K562 (cell line): ENCODE results near the gene OR2J3. TPM values are rescaled to one million over a fixed set of nuclear protein-coding genes. Genes with fewer than 3 reads are reported as not detected.

Source experiments
- ATAC-seq: fragments of 200-7000 bp; cut with Tn5 transposase; 3 replicates; pipeline ENCODE4 v1.9.1; 2020; ENCODE audit warnings: moderate library complexity
- BruUV-seq: library from RNA; stranded (reverse); fragments of 400-500 nt; replicated peaks from 2 replicates; lab custom pipeline; 2021; lab: Mats Ljungman, UMichigan
- CTCF ChIA-PET: fragments of 300-600 bp; formaldehyde crosslinking; extraction: SDS; loops from one replicate; lab custom pipeline; 2021; ENCODE audit warnings: low intra/inter-chr PET ratio; lab: Yijun Ruan, JAX
- POLR2A ChIA-PET: fragments of 300-600, 350-650 bp; sonication (Branson Sonifier 250); formaldehyde crosslinking; extraction: SDS; loops from one replicate; lab custom pipeline; 2021; ENCODE audit warnings: antibody characterized with exemption, inconsistent platforms; lab: Yijun Ruan, JAX
- DNase-seq, 4 experiments: peaks; one replicate each; pipeline versions ENCODE4 v3.0.0 to v3.0.0-alpha.2; 2011 to 2018; ENCODE audit warnings: low spot score in 3 of 4, mixed read lengths in 3 of 4; ENCODE audit errors: extremely low read depth in 1 of 4
- FAIRE-seq: peaks from 2 replicates; lab custom pipeline; 2011; peaks lifted over from hg19 to GRCh38; lab: Jason Lieb, UNC
- H2AFZ ChIP-seq: 2 replicates; pipeline ENCODE4 v1.6.0; 2011; ENCODE audit warnings: low read depth, low read length, control low read depth, inconsistent platforms
- H3K27ac ChIP-seq: fragments of 200-600 bp; 3 replicates; pipeline ENCODE4 v1.8.0; 2011; ENCODE audit warnings: low read depth, mild to moderate bottlenecking, control low read depth, inconsistent platforms, low read length, moderate library complexity, mixed read lengths; ENCODE audit errors: extremely low read depth
- H3K27me3 ChIP-seq, 2 experiments: fragments of 300-600 bp in 1 of 2; 2 replicates in 1 of 2; 3 replicates in 1 of 2; pipeline versions ENCODE4 v1.6.0 to v1.8.0; 2011; ENCODE audit warnings: inconsistent platforms in 2 of 2, low read length in 2 of 2, mild to moderate bottlenecking in 1 of 2, mixed read lengths in 1 of 2, moderate library complexity in 1 of 2; ENCODE audit not compliant: control insufficient read depth in 2 of 2, insufficient read depth in 2 of 2
- H3K36me3 ChIP-seq: fragments of 300-600 bp; 3 replicates; pipeline ENCODE4 v1.8.0; 2011; ENCODE audit warnings: mild to moderate bottlenecking, low read length, inconsistent platforms; ENCODE audit not compliant: control insufficient read depth, insufficient read depth
- H3K4me1 ChIP-seq, 2 experiments: fragments of 200-600 bp in 1 of 2; replicated peaks in 1 of 2; 2 replicates in 1 of 2; 3 replicates in 1 of 2; pipeline versions ENCODE4 v1.5.1 to v1.8.0; 2011; ENCODE audit warnings: inconsistent platforms in 2 of 2, low read length in 2 of 2, mild to moderate bottlenecking in 1 of 2, mixed read lengths in 1 of 2, moderate library complexity in 1 of 2; ENCODE audit not compliant: control insufficient read depth in 2 of 2, insufficient read depth in 2 of 2
- H3K4me2 ChIP-seq: 2 replicates; pipeline ENCODE4 v1.6.1; 2011; ENCODE audit warnings: low read length, control low read depth, inconsistent platforms, mixed read lengths; ENCODE audit not compliant: insufficient read depth
- H3K4me3 ChIP-seq: fragments of 200-600 bp; sonication (generic), shearing (Covaris generic); 2 replicates; pipeline ENCODE4 v1.5.1; 2016; ENCODE audit warnings: control low read depth, inconsistent platforms
- H3K79me2 ChIP-seq: fragments of 200-600 bp; 3 replicates; pipeline ENCODE4 v1.8.0; 2011; ENCODE audit warnings: low read length, inconsistent platforms; ENCODE audit not compliant: control insufficient read depth, insufficient read depth
- H3K9ac ChIP-seq, 2 experiments: 2 replicates each; pipeline versions ENCODE4 v1.6.0 to v1.6.1; 2011; ENCODE audit warnings: low read depth in 2 of 2, low read length in 2 of 2, control low read depth in 1 of 2, inconsistent platforms in 1 of 2, mild to moderate bottlenecking in 1 of 2, mixed read lengths in 1 of 2; ENCODE audit not compliant: insufficient read depth in 1 of 2
- H3K9me1 ChIP-seq: one replicate; pipeline ENCODE4 v1.6.0; 2011; ENCODE audit warnings: inconsistent platforms, mild to moderate bottlenecking, low read length, moderate library complexity; ENCODE audit not compliant: control insufficient read depth, insufficient read depth
- H3K9me3 ChIP-seq: replicated peaks from 2 replicates; pipeline ENCODE4 v1.5.1; 2011; ENCODE audit warnings: low read depth, low read length, inconsistent platforms; ENCODE audit not compliant: control insufficient read depth, insufficient read depth
- H4K20me1 ChIP-seq: replicated peaks from 2 replicates; pipeline ENCODE4 v1.6.1; 2011; ENCODE audit warnings: low read length, inconsistent platforms, mixed read lengths; ENCODE audit not compliant: control insufficient read depth, insufficient read depth
- ESRRA ChIP-seq: fragments of 450-650 bp; IDR thresholded peaks from 2 replicates; pipeline ENCODE4 v1.6.1; 2014; ENCODE audit warnings: low read depth, mild to moderate bottlenecking, moderate library complexity, borderline replicate concordance
- HCFC1 ChIP-seq: IDR thresholded peaks from 2 replicates; pipeline ENCODE4 v1.6.1; 2012; ENCODE audit warnings: low read depth, low read length, improper control_type of control experiment
- IRF9 ChIP-seq: fragments of 450-650 bp; IDR thresholded peaks from 2 replicates; pipeline ENCODE4 v1.6.1; 2016; ENCODE audit warnings: missing biosample characterization, missing genetic modification characterization
- MEF2A ChIP-seq: IDR thresholded peaks from 2 replicates; pipeline ENCODE4 v1.6.1; 2011; ENCODE audit warnings: low read depth, mild to moderate bottlenecking, low read length, moderate library complexity; ENCODE audit not compliant: control insufficient read depth
- MXD1 ChIP-seq: fragments of 250-450 bp; sonication (Bioruptor Pico); IDR thresholded peaks from 2 replicates; pipeline ENCODE4 v1.8.0; 2021; ENCODE audit warnings: borderline replicate concordance, mild to moderate bottlenecking, moderate library complexity; ENCODE audit not compliant: poor library complexity, severe bottlenecking
- NFRKB ChIP-seq: fragments of 450-650 bp; IDR thresholded peaks from 2 replicates; pipeline ENCODE4 v1.6.1; 2016; ENCODE audit warnings: low read depth
- NUFIP1 ChIP-seq: fragments of 450-650 bp; IDR thresholded peaks from 2 replicates; pipeline ENCODE4 v1.6.1; 2018; ENCODE audit not compliant: partially characterized antibody
- RAD21 ChIP-seq, 2 experiments: fragments of 250-450 bp in 1 of 2; fragments of 450-650 bp in 1 of 2; sonication (Bioruptor Pico) in 1 of 2; formaldehyde crosslinking in 1 of 2; IDR thresholded peaks in 1 of 2; conservative IDR thresholded peaks in 1 of 2; 2 replicates each; pipeline versions ENCODE4 v1.4.0 to v1.8.0; 2020 to 2022; ENCODE audit warnings: mild to moderate bottlenecking in 2 of 2, moderate library complexity in 1 of 2
- RAD51 ChIP-seq: fragments of 450-650 bp; IDR thresholded peaks from 2 replicates; pipeline ENCODE4 v1.7.1; 2016; ENCODE audit warnings: low read depth, mild to moderate bottlenecking, borderline replicate concordance
- RBM34 ChIP-seq: fragments of 200-400 bp; formaldehyde crosslinking; IDR thresholded peaks from 2 replicates; pipeline ENCODE4 v1.6.1; 2018; ENCODE audit warnings: low read length, borderline replicate concordance; ENCODE audit not compliant: insufficient read depth
- RFX1 ChIP-seq: fragments of 450-650 bp; IDR thresholded peaks from 2 replicates; pipeline ENCODE4 v1.6.1; 2016; ENCODE audit warnings: mild to moderate bottlenecking, moderate library complexity
- RHOXF2B ChIP-seq: fragments of 250-450 bp; sonication (Bioruptor Pico); conservative IDR thresholded peaks from 2 replicates; pipeline ENCODE4 v1.5.1; 2021
- TAF9B ChIP-seq: fragments of 450-650 bp; IDR thresholded peaks from 2 replicates; pipeline ENCODE4 v1.6.1; 2018; ENCODE audit warnings: mild to moderate bottlenecking; ENCODE audit not compliant: partially characterized antibody
- TCF7 ChIP-seq: sonication (generic); IDR thresholded peaks from 2 replicates; pipeline ENCODE4 v1.6.1; 2016; ENCODE audit warnings: antibody characterized with exemption, borderline replicate concordance
- ZBTB1 ChIP-seq: sonication (generic); formaldehyde crosslinking; IDR thresholded peaks from 2 replicates; pipeline ENCODE4 v1.8.1; 2023; ENCODE audit warnings: missing genetic modification reagents, low read depth, mild to moderate bottlenecking, borderline replicate concordance
- ZC3H4 ChIP-seq: sonication (generic); formaldehyde crosslinking; IDR thresholded peaks from 2 replicates; pipeline ENCODE4 v1.9.0; 2021; ENCODE audit warnings: missing genetic modification reagents, borderline replicate concordance
- ZNF165 ChIP-seq: fragments of 250-450 bp; sonication (Bioruptor Pico); IDR thresholded peaks from 2 replicates; pipeline ENCODE4 v1.4.0; 2020; ENCODE audit warnings: borderline replicate concordance
- ZNF316 ChIP-seq: fragments of 450-650 bp; IDR thresholded peaks from 2 replicates; pipeline ENCODE4 v1.6.1; 2016
- ZNF518B ChIP-seq: fragments of 250-450 bp; sonication (Bioruptor Pico); IDR thresholded peaks from 2 replicates; pipeline ENCODE4 v1.5.0; 2021; ENCODE audit warnings: mild to moderate bottlenecking, moderate library complexity
- ZNF699 ChIP-seq: fragments of 250-450 bp; sonication (Bioruptor Pico); IDR thresholded peaks from 2 replicates; pipeline ENCODE4 v1.8.0; 2021; ENCODE audit warnings: mild to moderate bottlenecking, moderate library complexity; ENCODE audit not compliant: insufficient replicate concordance
- WGBS: fragments of 100-300 bp; shearing (Covaris generic); methylation state at CpG from one replicate; pipeline ENCODE4 v1.1.6; 2016; ENCODE audit warnings: low coverage, mixed read lengths; ENCODE audit not compliant: insufficient coverage; ENCODE audit errors: missing lambda C conversion rate; 5-methylcytosine and 5-hydroxymethylcytosine counted together
- in situ Hi-C: fragments of 300-500 bp; cut with MboI; formaldehyde crosslinking; loops from 4 replicates; pipeline ENCODE4 v1.15.0; 2018; ENCODE audit warnings: inconsistent platforms, mixed read lengths
- intact Hi-C: fragments of 100-400 bp; cut with micrococcal nuclease; formaldehyde crosslinking; loops from 2 replicates; pipeline ENCODE4 v1.14.2; 2022
- polyA plus RNA-seq, 8 experiments: library from polyadenylated mRNA; depleted of rRNA in 4 of 8; stranded (reverse) in 5 of 8; unstranded in 3 of 8; fragments of >200 nt; fragmentation: Nextera tagmentation in 2 of 8; fragmentation: Illumina TruSeq in 1 of 8; extraction: Ambion mirVana in 2 of 8; extraction: Trizol in 1 of 8; gene quantifications; 2 replicates each; pipeline versions ENCODE4 v1.2.1 to v1.2.3, GENCODE V29; 2011 to 2014; ENCODE audit warnings: inconsistent platforms in 1 of 8, missing spikeins in 1 of 8
- total RNA-seq, 7 experiments: library from RNA; depleted of rRNA in 6 of 7; stranded (reverse); fragments of >200 nt in 6 of 7; fragmentation: Illumina TruSeq in 2 of 7; extraction: Trizol in 2 of 7; gene quantifications; 2 replicates each; pipeline versions ENCODE4 v1.2.1 to v1.2.3, GENCODE V29; 2011 to 2021; ENCODE audit warnings: low replicate concordance in 1 of 7

Gene OR2J3
- total and polyA plus RNA-seq, 9 of the 15 experiments (the other 6 are each of a cell fraction or from before 2014, with no cell fraction given): 0.14 to 0.17 TPM; not detected in 7

GRCh38 chr6:29092957-29093356, 14.9 kb upstream of the OR2J3 start:
- Histone ChIP-seq H3K9me1 (no peaks in the 10 kb centered on the region), H3K4me1 (no peaks in the 10 kb centered on the region), H3K9ac (no peak overlapping the region), H3K79me2 (no peaks in the 10 kb centered on the region), H2AFZ (no peak overlapping the region), H3K27ac (no peak overlapping the region), H3K36me3 (no peaks in the 10 kb centered on the region), H3K4me3 (no peak overlapping the region), H4K20me1 (no peaks in the 10 kb centered on the region), H3K9me3 (no peaks in the 10 kb centered on the region), H3K4me2 (no peak overlapping the region), H3K27me3 (no peaks in the 10 kb centered on the region)
- in situ Hi-C loops (no loop called here), intact Hi-C loops (no loop called here)
- ChIA-PET CTCF (no interaction called here), POLR2A (no interaction called here)
- 2% methylated on average over 3 of the region's 3 CpGs for WGBS
- DNase-seq (no peak), FAIRE-seq (no peak), ATAC-seq (no peak)
- no peak for TF ChIP-seq ZNF518B
- no peak for TF ChIP-seq ZC3H4
- no peak for TF ChIP-seq MEF2A
- no peak for TF ChIP-seq HCFC1
- no peak for TF ChIP-seq ZNF316
- TF ChIP-seq RBM34: no peak
- no peak for TF ChIP-seq RAD51
- TF ChIP-seq RFX1: no peak
- no peak for TF ChIP-seq NUFIP1
- no peak for TF ChIP-seq TAF9B
- no peak for TF ChIP-seq IRF9 (tag)
- TF ChIP-seq TCF7: no peak
- no peak for TF ChIP-seq ESRRA
- no peak for TF ChIP-seq ZNF699 (CRISPR knock-in tag)
- TF ChIP-seq ZNF165 (CRISPR knock-in tag): no peak
- no peak for TF ChIP-seq NFRKB
- no peak for TF ChIP-seq MXD1 (CRISPR knock-in tag)
- no peak for TF ChIP-seq ZBTB1 (CRISPR knock-in tag)
- TF ChIP-seq RHOXF2B (CRISPR knock-in tag): no peak
- TF ChIP-seq RAD21 (CRISPR knock-in tag; conservative IDR thresholded peaks at IDR 0.05 in 1 of 2, IDR thresholded peaks at IDR 0.05 in 1 of 2): no peak
- no TSS peak for BruUV-seq
